OCI-LY3 (cell line): Measurements from ENCODE around the gene ATP2A3.

Experiments
- CTCF ChIP-seq: fragments of 200-600, 300-600 bp; sonication (generic); IDR thresholded peaks from 2 replicates; pipeline ENCODE4 v1.5.1; 2014; ENCODE audit warnings: antibody characterized with exemption, low read length, low read depth
- EZH2phosphoT487 ChIP-seq: fragments of 200-600 bp; shearing (Covaris generic); IDR thresholded peaks from 2 replicates; pipeline ENCODE4 v1.6.1; 2018; ENCODE audit warnings: antibody characterized with exemption, mixed run types, low read depth

- TF ChIP-seq CTCF: no peak
- no peak for TF ChIP-seq EZH2phosphoT487
Measured at GRCh38 chr17:3879591-3880417, 84.4 kb downstream of the ATP2A3 start.
